Duodenal mucosa (tissue), 2 donors: ENCODE results near the gene PTPRG.

ENCODE experiments used
- H3K27ac ChIP-seq: one replicate; pipeline ENCODE4 v1.7.0; 2013; ENCODE audit warnings: low read depth, low read length
- H3K27me3 ChIP-seq, 2 donors: one replicate each; pipeline ENCODE4 v1.7.0; 2013; ENCODE audit warnings: low read length in 2 of 2, control low read depth in 1 of 2; ENCODE audit not compliant: insufficient read depth in 2 of 2, control insufficient read depth in 1 of 2
- H3K36me3 ChIP-seq, 2 donors: one replicate each; pipeline ENCODE4 v1.7.0; 2013; ENCODE audit warnings: low read length in 2 of 2, control low read depth in 1 of 2; ENCODE audit not compliant: insufficient read depth in 2 of 2, control insufficient read depth in 1 of 2
- H3K4me1 ChIP-seq, 2 donors: one replicate each; pipeline ENCODE4 v1.7.0; 2013; ENCODE audit warnings: low read length in 2 of 2, control low read depth in 1 of 2; ENCODE audit not compliant: insufficient read depth in 2 of 2, control insufficient read depth in 1 of 2
- H3K4me3 ChIP-seq, 2 donors: one replicate each; pipeline ENCODE4 v1.7.0; 2013; ENCODE audit warnings: low read length in 2 of 2, low read depth in 1 of 2
- H3K9ac ChIP-seq, 2 donors: one replicate each; pipeline ENCODE4 v1.7.0; 2013; ENCODE audit warnings: low read length in 2 of 2, low read depth in 1 of 2
- H3K9me3 ChIP-seq, 2 donors: one replicate each; pipeline ENCODE4 v1.7.0; 2013; ENCODE audit warnings: low read length in 2 of 2, control low read depth in 1 of 2; ENCODE audit not compliant: control insufficient read depth in 1 of 2

PTPRG gene

GRCh38 chr3:61583890-61584875, 22.8 kb downstream of the PTPRG start:
- Histone ChIP-seq H3K27ac (no peak overlapping the region), H3K36me3 (no peaks in the 10 kb centered on the region), H3K27me3 (no peaks in the 10 kb centered on the region), H3K9me3 (no peaks in the 10 kb centered on the region), H3K4me3 (no peak overlapping the region), H3K4me1 (peaks cover 5 to 8% of the 10 kb centered on the region in 2 donors), H3K9ac (no peak overlapping the region)

- H3K4me3 ChIP-seq: no peak overlapping the region
- H3K9me3 ChIP-seq: no peaks in the 10 kb centered on the region
- no peaks in the 10 kb centered on the region for H3K36me3 ChIP-seq
- H3K4me1 ChIP-seq: peaks cover 0 to 2% of the 10 kb centered on the region in 2 donors
- H3K27ac ChIP-seq: no peak overlapping the region
- no peak overlapping the region for H3K9ac ChIP-seq
- no peaks in the 10 kb centered on the region for H3K27me3 ChIP-seq
Observed at GRCh38 chr3:61589856-61590255, 28.5 kb downstream of the PTPRG start.

- Histone ChIP-seq H3K9ac (no peak overlapping the region), H3K36me3 (no peaks in the 10 kb centered on the region), H3K4me3 (no peak overlapping the region), H3K9me3 (no peaks in the 10 kb centered on the region), H3K27ac (no peak overlapping the region), H3K27me3 (no peaks in the 10 kb centered on the region), H3K4me1 (peaks cover 0 to 2% of the 10 kb centered on the region in 2 donors)
Observed at GRCh38 chr3:61591300-61591699, 29.9 kb downstream of the PTPRG start.

- H3K36me3 ChIP-seq: no peaks in the 10 kb centered on the region
- peaks cover 0 to 2% of the 10 kb centered on the region in 2 donors for H3K4me1 ChIP-seq
- H3K27ac ChIP-seq: no peak overlapping the region
- H3K9me3 ChIP-seq: no peaks in the 10 kb centered on the region
- H3K9ac ChIP-seq: no peak overlapping the region
- no peaks in the 10 kb centered on the region for H3K27me3 ChIP-seq
- H3K4me3 ChIP-seq: no peak overlapping the region
Observed at GRCh38 chr3:61593446-61594029, 32.2 kb downstream of the PTPRG start.

- H3K9me3 ChIP-seq: no peaks in the 10 kb centered on the region
- H3K36me3 ChIP-seq: no peaks in the 10 kb centered on the region
- H3K27me3 ChIP-seq: no peaks in the 10 kb centered on the region
- H3K4me1 ChIP-seq: peaks cover 0 to 2% of the 10 kb centered on the region in 2 donors
- no peak overlapping the region for H3K27ac ChIP-seq
- no peak overlapping the region for H3K9ac ChIP-seq
- no peak overlapping the region for H3K4me3 ChIP-seq
Observed at GRCh38 chr3:61594144-61594963, 33.0 kb downstream of the PTPRG start.

- H3K9me3 ChIP-seq: no peaks in the 10 kb centered on the region
- no peaks in the 10 kb centered on the region for H3K36me3 ChIP-seq
- H3K4me1 ChIP-seq: peaks cover 0 to 2% of the 10 kb centered on the region in 2 donors
- H3K27ac ChIP-seq: no peak overlapping the region
- no peak overlapping the region for H3K9ac ChIP-seq
- no peak overlapping the region for H3K4me3 ChIP-seq
- H3K27me3 ChIP-seq: no peaks in the 10 kb centered on the region
Observed at GRCh38 chr3:61594964-61595285, 33.6 kb downstream of the PTPRG start.

DNA sequence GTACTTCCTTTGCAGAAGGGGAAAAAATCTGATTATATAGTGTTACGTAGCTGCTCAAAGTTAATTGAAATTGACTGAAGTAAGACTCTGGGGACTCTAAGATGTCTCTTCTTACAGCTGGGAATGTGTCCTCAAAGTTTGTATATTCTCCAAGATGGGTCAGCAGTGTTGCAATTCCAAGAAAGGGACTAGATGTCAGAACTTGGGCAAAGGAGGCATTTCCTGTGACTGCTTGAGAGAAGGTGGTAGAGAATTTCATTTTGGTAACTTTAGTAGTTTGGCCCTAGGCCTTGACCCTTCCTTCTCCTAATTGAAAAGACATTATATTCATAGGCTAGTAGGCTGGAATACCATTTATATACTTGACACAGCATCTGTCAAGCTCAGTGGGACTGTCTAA, 33.9 kb downstream of the PTPRG start:
- Histone ChIP-seq H3K36me3 (no peaks in the 10 kb centered on the region), H3K27me3 (no peaks in the 10 kb centered on the region), H3K27ac (no peak overlapping the region), H3K4me1 (peaks cover 0 to 2% of the 10 kb centered on the region in 2 donors), H3K9me3 (no peaks in the 10 kb centered on the region), H3K4me3 (no peak overlapping the region), H3K9ac (no peak overlapping the region)

DNA sequence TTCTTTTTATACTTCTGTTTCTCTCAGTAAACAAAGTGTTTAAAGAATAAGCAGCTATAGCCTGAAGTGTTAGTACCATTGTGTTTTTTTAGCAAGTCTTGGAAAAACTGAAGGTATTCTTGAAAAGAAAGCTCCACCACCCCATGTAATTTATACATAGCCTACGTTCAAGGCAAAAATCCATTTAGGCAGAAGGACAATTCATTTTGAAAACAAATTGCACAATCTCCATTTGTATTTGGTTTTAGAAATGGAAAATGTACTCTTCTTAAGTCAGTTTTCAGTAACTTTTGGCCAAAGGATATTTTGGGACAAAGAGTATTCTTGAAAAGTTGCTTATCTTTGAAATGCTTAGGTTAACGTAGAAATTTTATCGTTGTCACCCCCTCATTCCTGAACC, 34.5 kb downstream of the PTPRG start:
- H3K27me3 ChIP-seq: no peaks in the 10 kb centered on the region
- no peak overlapping the region for H3K9ac ChIP-seq
- H3K36me3 ChIP-seq: no peaks in the 10 kb centered on the region
- no peak overlapping the region for H3K27ac ChIP-seq
- H3K4me3 ChIP-seq: no peak overlapping the region
- no peaks in the 10 kb centered on the region for H3K9me3 ChIP-seq
- H3K4me1 ChIP-seq: peaks cover 0 to 2% of the 10 kb centered on the region in 2 donors

GRCh38 chr3:61597906-61598305, 36.5 kb downstream of the PTPRG start:
- peaks cover 0 to 2% of the 10 kb centered on the region in 2 donors for H3K4me1 ChIP-seq
- no peaks in the 10 kb centered on the region for H3K36me3 ChIP-seq
- H3K27ac ChIP-seq: no peak overlapping the region
- H3K27me3 ChIP-seq: no peaks in the 10 kb centered on the region
- H3K4me3 ChIP-seq: no peak overlapping the region
- H3K9ac ChIP-seq: no peak overlapping the region
- no peaks in the 10 kb centered on the region for H3K9me3 ChIP-seq

- Histone ChIP-seq H3K9me3 (no peaks in the 10 kb centered on the region), H3K9ac (no peak overlapping the region), H3K4me3 (no peak overlapping the region), H3K4me1 (no peaks in the 10 kb centered on the region), H3K27me3 (no peaks in the 10 kb centered on the region), H3K36me3 (no peaks in the 10 kb centered on the region), H3K27ac (no peak overlapping the region)
Observed at GRCh38 chr3:61600195-61600594, 38.8 kb downstream of the PTPRG start.
